ENCODE data around the gene SLAIN2. TPM values are rescaled to one million over a fixed set of nuclear protein-coding genes. Genes with fewer than 3 reads are reported as not detected.

SLAIN2 gene
- total and polyA plus RNA-seq, 2 experiments from 2014 or later = 21.9 to 27.9 TPM

DNA sequence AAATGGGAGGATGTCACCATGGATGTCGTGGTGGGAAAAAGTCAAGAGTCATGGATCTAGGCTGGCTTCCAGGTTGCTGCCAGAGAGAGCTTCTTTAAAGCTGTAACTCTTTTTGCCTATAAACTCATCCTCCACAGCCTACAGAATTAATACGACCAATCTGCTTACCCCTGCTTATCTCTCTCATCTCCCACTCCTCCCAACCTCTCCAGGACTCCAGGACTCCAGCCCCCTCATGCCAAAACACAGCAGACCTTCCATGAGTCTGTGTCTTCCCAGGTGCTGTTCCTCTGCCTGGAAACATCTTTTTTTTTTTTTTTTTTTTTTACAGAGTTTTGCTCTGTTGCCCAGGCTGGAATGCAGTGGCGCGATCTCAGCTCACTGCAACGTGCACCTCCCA is 126.6 kb downstream of the SLAIN2 start (continued):
- TF ChIP-seq JUNB (IDR thresholded peaks at IDR 0.05; ENCODE audit: unreplicated experiment) = no peak

GRCh38 chr4:48470137-48470536 is 128.8 kb downstream of the SLAIN2 start:
- Histone ChIP-seq H2AFZ (no peak overlapping the region), H3K27me3 (ENCODE audit: insufficient read depth) (no peaks in the 10 kb centered on the region), H3K36me3 (ENCODE audit: insufficient read depth) (no peaks in the 10 kb centered on the region), H3K4me3 (no peak overlapping the region), H3K4me2 (no peak overlapping the region), H3K9me2 (ENCODE audit: insufficient read depth) (no peaks in the 10 kb centered on the region), H4K20me1 (replicated peaks; ENCODE audit: insufficient read depth) (no peaks in the 10 kb centered on the region), H3K4me1 (ENCODE audit: insufficient read depth) (peaks cover 15% of the 10 kb centered on the region; the same call in 1 of the 2 replicates), H3K27ac (ENCODE audit: low read depth) (no peak overlapping the region), H3F3A (replicated peaks; ENCODE audit: low read depth) (no peaks in the 10 kb centered on the region), H3K79me2 (replicated peaks; ENCODE audit: insufficient read depth) (no peaks in the 10 kb centered on the region)
- ATAC-seq (no peak), DNase-seq (ENCODE audit: low spot score) (no peak)
- TF ChIP-seq, protein P1, sequence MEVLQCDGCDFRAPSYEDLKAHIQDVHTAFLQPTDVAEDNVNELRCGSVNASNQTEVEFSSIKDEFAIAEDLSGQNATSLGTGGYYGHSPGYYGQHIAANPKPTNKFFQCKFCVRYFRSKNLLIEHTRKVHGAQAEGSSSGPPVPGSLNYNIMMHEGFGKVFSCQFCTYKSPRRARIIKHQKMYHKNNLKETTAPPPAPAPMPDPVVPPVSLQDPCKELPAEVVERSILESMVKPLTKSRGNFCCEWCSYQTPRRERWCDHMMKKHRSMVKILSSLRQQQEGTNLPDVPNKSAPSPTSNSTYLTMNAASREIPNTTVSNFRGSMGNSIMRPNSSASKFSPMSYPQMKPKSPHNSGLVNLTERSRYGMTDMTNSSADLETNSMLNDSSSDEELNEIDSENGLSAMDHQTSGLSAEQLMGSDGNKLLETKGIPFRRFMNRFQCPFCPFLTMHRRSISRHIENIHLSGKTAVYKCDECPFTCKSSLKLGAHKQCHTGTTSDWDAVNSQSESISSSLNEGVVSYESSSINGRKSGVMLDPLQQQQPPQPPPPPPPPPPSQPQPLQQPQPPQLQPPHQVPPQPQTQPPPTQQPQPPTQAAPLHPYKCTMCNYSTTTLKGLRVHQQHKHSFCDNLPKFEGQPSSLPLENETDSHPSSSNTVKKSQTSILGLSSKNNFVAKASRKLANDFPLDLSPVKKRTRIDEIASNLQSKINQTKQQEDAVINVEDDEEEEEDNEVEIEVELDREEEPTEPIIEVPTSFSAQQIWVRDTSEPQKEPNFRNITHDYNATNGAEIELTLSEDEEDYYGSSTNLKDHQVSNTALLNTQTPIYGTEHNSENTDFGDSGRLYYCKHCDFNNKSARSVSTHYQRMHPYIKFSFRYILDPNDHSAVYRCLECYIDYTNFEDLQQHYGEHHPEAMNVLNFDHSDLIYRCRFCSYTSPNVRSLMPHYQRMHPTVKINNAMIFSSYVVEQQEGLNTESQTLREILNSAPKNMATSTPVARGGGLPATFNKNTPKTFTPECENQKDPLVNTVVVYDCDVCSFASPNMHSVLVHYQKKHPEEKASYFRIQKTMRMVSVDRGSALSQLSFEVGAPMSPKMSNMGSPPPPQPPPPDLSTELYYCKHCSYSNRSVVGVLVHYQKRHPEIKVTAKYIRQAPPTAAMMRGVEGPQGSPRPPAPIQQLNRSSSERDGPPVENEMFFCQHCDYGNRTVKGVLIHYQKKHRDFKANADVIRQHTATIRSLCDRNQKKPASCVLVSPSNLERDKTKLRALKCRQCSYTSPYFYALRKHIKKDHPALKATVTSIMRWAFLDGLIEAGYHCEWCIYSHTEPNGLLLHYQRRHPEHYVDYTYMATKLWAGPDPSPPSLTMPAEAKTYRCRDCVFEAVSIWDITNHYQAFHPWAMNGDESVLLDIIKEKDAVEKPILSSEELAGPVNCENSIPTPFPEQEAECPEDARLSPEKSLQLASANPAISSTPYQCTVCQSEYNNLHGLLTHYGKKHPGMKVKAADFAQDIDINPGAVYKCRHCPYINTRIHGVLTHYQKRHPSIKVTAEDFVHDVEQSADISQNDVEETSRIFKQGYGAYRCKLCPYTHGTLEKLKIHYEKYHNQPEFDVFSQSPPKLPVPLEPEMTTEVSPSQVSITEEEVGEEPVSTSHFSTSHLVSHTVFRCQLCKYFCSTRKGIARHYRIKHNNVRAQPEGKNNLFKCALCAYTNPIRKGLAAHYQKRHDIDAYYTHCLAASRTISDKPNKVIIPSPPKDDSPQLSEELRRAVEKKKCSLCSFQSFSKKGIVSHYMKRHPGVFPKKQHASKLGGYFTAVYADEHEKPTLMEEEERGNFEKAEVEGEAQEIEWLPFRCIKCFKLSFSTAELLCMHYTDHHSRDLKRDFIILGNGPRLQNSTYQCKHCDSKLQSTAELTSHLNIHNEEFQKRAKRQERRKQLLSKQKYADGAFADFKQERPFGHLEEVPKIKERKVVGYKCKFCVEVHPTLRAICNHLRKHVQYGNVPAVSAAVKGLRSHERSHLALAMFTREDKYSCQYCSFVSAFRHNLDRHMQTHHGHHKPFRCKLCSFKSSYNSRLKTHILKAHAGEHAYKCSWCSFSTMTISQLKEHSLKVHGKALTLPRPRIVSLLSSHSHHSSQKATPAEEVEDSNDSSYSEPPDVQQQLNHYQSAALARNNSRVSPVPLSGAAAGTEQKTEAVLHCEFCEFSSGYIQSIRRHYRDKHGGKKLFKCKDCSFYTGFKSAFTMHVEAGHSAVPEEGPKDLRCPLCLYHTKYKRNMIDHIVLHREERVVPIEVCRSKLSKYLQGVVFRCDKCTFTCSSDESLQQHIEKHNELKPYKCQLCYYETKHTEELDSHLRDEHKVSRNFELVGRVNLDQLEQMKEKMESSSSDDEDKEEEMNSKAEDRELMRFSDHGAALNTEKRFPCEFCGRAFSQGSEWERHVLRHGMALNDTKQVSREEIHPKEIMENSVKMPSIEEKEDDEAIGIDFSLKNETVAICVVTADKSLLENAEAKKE (CRISPR knock-in tag; IDR thresholded peaks at IDR 0.05) = no peak
- no peak for TF ChIP-seq ETS1 (IDR thresholded peaks at IDR 0.05)
- TF ChIP-seq CREB1 (CRISPR knock-in tag; IDR thresholded peaks at IDR 0.05; ENCODE audit: low read depth) = no peak
- TF ChIP-seq JUNB (IDR thresholded peaks at IDR 0.05; ENCODE audit: unreplicated experiment) = no peak
- TF ChIP-seq, protein P2, sequence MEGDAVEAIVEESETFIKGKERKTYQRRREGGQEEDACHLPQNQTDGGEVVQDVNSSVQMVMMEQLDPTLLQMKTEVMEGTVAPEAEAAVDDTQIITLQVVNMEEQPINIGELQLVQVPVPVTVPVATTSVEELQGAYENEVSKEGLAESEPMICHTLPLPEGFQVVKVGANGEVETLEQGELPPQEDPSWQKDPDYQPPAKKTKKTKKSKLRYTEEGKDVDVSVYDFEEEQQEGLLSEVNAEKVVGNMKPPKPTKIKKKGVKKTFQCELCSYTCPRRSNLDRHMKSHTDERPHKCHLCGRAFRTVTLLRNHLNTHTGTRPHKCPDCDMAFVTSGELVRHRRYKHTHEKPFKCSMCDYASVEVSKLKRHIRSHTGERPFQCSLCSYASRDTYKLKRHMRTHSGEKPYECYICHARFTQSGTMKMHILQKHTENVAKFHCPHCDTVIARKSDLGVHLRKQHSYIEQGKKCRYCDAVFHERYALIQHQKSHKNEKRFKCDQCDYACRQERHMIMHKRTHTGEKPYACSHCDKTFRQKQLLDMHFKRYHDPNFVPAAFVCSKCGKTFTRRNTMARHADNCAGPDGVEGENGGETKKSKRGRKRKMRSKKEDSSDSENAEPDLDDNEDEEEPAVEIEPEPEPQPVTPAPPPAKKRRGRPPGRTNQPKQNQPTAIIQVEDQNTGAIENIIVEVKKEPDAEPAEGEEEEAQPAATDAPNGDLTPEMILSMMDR (conservative IDR thresholded peaks at IDR 0.05; ENCODE audit: low read depth in 2 of 2) = no peak
- no peak for TF ChIP-seq POLR2AphosphoS5 (IDR thresholded peaks at IDR 0.05; ENCODE audit: low read depth)
- TF ChIP-seq STAT1 (IDR thresholded peaks at IDR 0.05; ENCODE audit: unreplicated experiment) = no peak
- TF ChIP-seq ZNF114 (CRISPR knock-in tag; IDR thresholded peaks at IDR 0.05) = no peak
- no peak for TF ChIP-seq EZH2phosphoT487 (IDR thresholded peaks at IDR 0.05; ENCODE audit: unreplicated experiment)
- TF ChIP-seq REST (IDR thresholded peaks at IDR 0.05; ENCODE audit: unreplicated experiment) = no peak
- no peak for TF ChIP-seq EZH2 (IDR thresholded peaks at IDR 0.05; ENCODE audit: low read depth, unreplicated experiment)
- no peak for TF ChIP-seq NANOG (IDR thresholded peaks at IDR 0.05; ENCODE audit: borderline replicate concordance)
- no peak for TF ChIP-seq ZNF331 (CRISPR knock-in tag; IDR thresholded peaks at IDR 0.05; ENCODE audit: low read depth)
- no peaks in the 10 kb centered on the region for H3K36me3 Mint-ChIP-seq (ENCODE audit: low read depth)
- H3K4me3 Mint-ChIP-seq = no peak overlapping the region
- peaks cover 2% of the 10 kb centered on the region for H3K27me3 Mint-ChIP-seq (ENCODE audit: insufficient read depth, low read depth, poor library complexity)
- H3K4me1 Mint-ChIP-seq = peaks cover 10% of the 10 kb centered on the region
- no peak overlapping the region for H3K27ac Mint-ChIP-seq
- H3K9me3 Mint-ChIP-seq = no peaks in the 10 kb centered on the region

All from GM23338 (cell line).